Measurements from ENCODE around the gene SLC16A3. TPM values are rescaled to one million over a fixed set of nuclear protein-coding genes. Genes with fewer than 3 reads are reported as not detected.

SLC16A3 gene
- total RNA-seq, 1 donor from 2014 or later, result 21.1 TPM

GRCh38 chr17:82216301-82217119, 12.3 kb upstream of the SLC16A3 start:
- intact Hi-C loops (cut with DNase I), result no loop called here
- H3K27me3 ChIP-seq, result no peaks in the 10 kb centered on the region
- TF ChIP-seq POLR2AphosphoS5 (IDR thresholded peaks at IDR 0.05; ENCODE audit: insufficient read depth in 1 of 2, low read depth in 1 of 2) (peak in 1 of 2 donors; percentile 43), POLR2A (IDR thresholded peaks at IDR 0.05) (no peak)
- H3K27ac ChIP-seq, result peak overlapping the region; percentile 33
- H3K36me3 ChIP-seq, result no peaks in the 10 kb centered on the region
- no peaks in the 10 kb centered on the region for H3K9me3 ChIP-seq
- DNase-seq (ENCODE audit: extremely low spot score in 2 of 2), result no peak
- peaks cover 44% of the 10 kb centered on the region for H3K4me1 ChIP-seq
- H3K4me3 ChIP-seq, result no peak overlapping the region

- Histone ChIP-seq H3K4me1 (peaks cover 38% of the 10 kb centered on the region), H3K4me3 (no peak overlapping the region), H3K27me3 (no peaks in the 10 kb centered on the region), H3K36me3 (no peaks in the 10 kb centered on the region), H3K9me3 (no peaks in the 10 kb centered on the region), H3K27ac (peak overlapping the region; percentile 33)
- TF ChIP-seq CTCF (IDR thresholded peaks at IDR 0.05) (no peak), POLR2A (IDR thresholded peaks at IDR 0.05) (no peak), POLR2AphosphoS5 (IDR thresholded peaks at IDR 0.05; ENCODE audit: insufficient read depth in 1 of 2, low read depth in 1 of 2) (no peak)
- DNase-seq (ENCODE audit: extremely low spot score in 2 of 2), result no peak
- intact Hi-C loops (cut with DNase I), result no loop called here
Measured at GRCh38 chr17:82217120-82217529, 11.7 kb upstream of the SLC16A3 start.

GRCh38 chr17:82217530-82218204, 11.2 kb upstream of the SLC16A3 start:
- no peak overlapping the region for H3K4me3 ChIP-seq
- H3K4me1 ChIP-seq, result peaks cover 37% of the 10 kb centered on the region
- peak overlapping the region; percentile 33 for H3K27ac ChIP-seq
- H3K36me3 ChIP-seq, result no peaks in the 10 kb centered on the region
- no peaks in the 10 kb centered on the region for H3K9me3 ChIP-seq
- intact Hi-C loops (cut with DNase I), result no loop called here
- DNase-seq (ENCODE audit: extremely low spot score in 2 of 2), result peak in 1 of 2 donors; percentile 85
- TF ChIP-seq POLR2AphosphoS5 (IDR thresholded peaks at IDR 0.05; ENCODE audit: insufficient read depth in 1 of 2, low read depth in 1 of 2) (no peak), CTCF (IDR thresholded peaks at IDR 0.05) (no peak), POLR2A (IDR thresholded peaks at IDR 0.05) (no peak)
- no peaks in the 10 kb centered on the region for H3K27me3 ChIP-seq

- Histone ChIP-seq H3K4me1 (peaks cover 31% of the 10 kb centered on the region), H3K27ac (no peak overlapping the region), H3K27me3 (no peaks in the 10 kb centered on the region), H3K36me3 (no peaks in the 10 kb centered on the region), H3K9me3 (no peaks in the 10 kb centered on the region), H3K4me3 (no peak overlapping the region)
- intact Hi-C loops (cut with DNase I), result no loop called here
- TF ChIP-seq POLR2A (IDR thresholded peaks at IDR 0.05), result no peak
- no peak for TF ChIP-seq CTCF (IDR thresholded peaks at IDR 0.05)
- TF ChIP-seq POLR2AphosphoS5 (IDR thresholded peaks at IDR 0.05; ENCODE audit: insufficient read depth in 1 of 2, low read depth in 1 of 2), result no peak
- DNase-seq (ENCODE audit: extremely low spot score in 2 of 2), result peak in 1 of 2 donors; percentile 84
Measured at GRCh38 chr17:82218349-82219075, 10.3 kb upstream of the SLC16A3 start.

- H3K4me1 ChIP-seq, result peaks cover 28% of the 10 kb centered on the region
- intact Hi-C loops (cut with DNase I), result no loop called here
- H3K27ac ChIP-seq, result no peak overlapping the region
- TF ChIP-seq POLR2AphosphoS5 (IDR thresholded peaks at IDR 0.05; ENCODE audit: insufficient read depth in 1 of 2, low read depth in 1 of 2) (no peak), CTCF (IDR thresholded peaks at IDR 0.05) (no peak), POLR2A (IDR thresholded peaks at IDR 0.05) (no peak)
- H3K4me3 ChIP-seq, result no peak overlapping the region
- no peaks in the 10 kb centered on the region for H3K9me3 ChIP-seq
- H3K36me3 ChIP-seq, result no peaks in the 10 kb centered on the region
- peak in 1 of 2 donors; percentile 83 for DNase-seq (ENCODE audit: extremely low spot score in 2 of 2)
- no peaks in the 10 kb centered on the region for H3K27me3 ChIP-seq
Measured at GRCh38 chr17:82219083-82219482, 9.8 kb upstream of the SLC16A3 start.

All from vagina (tissue), 2 donors.